ENCODE results near the gene OTULIN.

OTULIN gene

GRCh38 chr5:14659821-14660607 lies 4.5 kb upstream of the OTULIN start:
- no peak overlapping the region for H3K4me3 ChIP-seq (ENCODE audit: low read depth, low read length)
- no peak for DNase-seq
- no peak overlapping the region for H3K27ac ChIP-seq
- H3K36me3 ChIP-seq, result no peaks in the 10 kb centered on the region; the same call in 1 of the 2 replicates
- TF ChIP-seq CTCF (IDR thresholded peaks at IDR 0.05; ENCODE audit: low read depth, low read length), result no peak
- no peaks in the 10 kb centered on the region for H3K9me3 ChIP-seq (ENCODE audit: severe bottlenecking)
- H3K27me3 ChIP-seq (ENCODE audit: insufficient read depth, low read depth, severe bottlenecking), result no peaks in the 10 kb centered on the region

- Histone ChIP-seq H3K36me3 (no peaks in the 10 kb centered on the region; the same call in none of the 2 replicates), H3K4me3 (ENCODE audit: low read depth, low read length) (no peak overlapping the region), H3K27ac (no peak overlapping the region), H3K27me3 (ENCODE audit: insufficient read depth, low read depth, severe bottlenecking) (no peaks in the 10 kb centered on the region), H3K9me3 (ENCODE audit: severe bottlenecking) (no peaks in the 10 kb centered on the region)
- TF ChIP-seq CTCF (IDR thresholded peaks at IDR 0.05; ENCODE audit: low read depth, low read length), result no peak
- DNase-seq, result no peak
These were observed 3.7 kb upstream of the OTULIN start for GRCh38 chr5:14660833-14661232.

GRCh38 chr5:14662721-14663260 lies 1.7 kb upstream of the OTULIN start:
- no peak overlapping the region for H3K4me3 ChIP-seq (ENCODE audit: low read depth, low read length)
- no peak overlapping the region for H3K27ac ChIP-seq
- TF ChIP-seq CTCF (IDR thresholded peaks at IDR 0.05; ENCODE audit: low read depth, low read length), result no peak
- no peaks in the 10 kb centered on the region for H3K9me3 ChIP-seq (ENCODE audit: severe bottlenecking)
- H3K36me3 ChIP-seq, result peaks cover 12% of the 10 kb centered on the region
- DNase-seq, result no peak
- no peaks in the 10 kb centered on the region for H3K27me3 ChIP-seq (ENCODE audit: insufficient read depth, low read depth, severe bottlenecking)

- Histone ChIP-seq H3K27me3 (ENCODE audit: insufficient read depth, low read depth, severe bottlenecking) (no peaks in the 10 kb centered on the region), H3K4me3 (ENCODE audit: low read depth, low read length) (peak overlapping the region; percentile 84), H3K9me3 (ENCODE audit: severe bottlenecking) (no peaks in the 10 kb centered on the region), H3K36me3 (peaks cover 12% of the 10 kb centered on the region), H3K27ac (peak overlapping the region; percentile 85)
- DNase-seq, result peak; percentile 40
- TF ChIP-seq CTCF (IDR thresholded peaks at IDR 0.05; ENCODE audit: low read depth, low read length), result no peak
These were observed 716 bp upstream of the OTULIN start for GRCh38 chr5:14663734-14664269.

GRCh38 chr5:14665101-14665822 lies 744 bp downstream of the OTULIN start:
- DNase-seq, result peak; percentile 50
- Histone ChIP-seq H3K4me3 (ENCODE audit: low read depth, low read length) (peak overlapping the region; percentile 84), H3K27ac (peak overlapping the region; percentile 85), H3K27me3 (ENCODE audit: insufficient read depth, low read depth, severe bottlenecking) (no peaks in the 10 kb centered on the region), H3K36me3 (peaks cover 12% of the 10 kb centered on the region), H3K9me3 (ENCODE audit: severe bottlenecking) (no peaks in the 10 kb centered on the region)
- TF ChIP-seq CTCF (IDR thresholded peaks at IDR 0.05; ENCODE audit: low read depth, low read length), result 0 out of 2 replicates have a peak, but pooled peaks have one; percentile 15

Data from WERI-Rb-1 (cell line).